ENCODE data around the gene NUCB2.

The NUCB2 gene

DNA sequence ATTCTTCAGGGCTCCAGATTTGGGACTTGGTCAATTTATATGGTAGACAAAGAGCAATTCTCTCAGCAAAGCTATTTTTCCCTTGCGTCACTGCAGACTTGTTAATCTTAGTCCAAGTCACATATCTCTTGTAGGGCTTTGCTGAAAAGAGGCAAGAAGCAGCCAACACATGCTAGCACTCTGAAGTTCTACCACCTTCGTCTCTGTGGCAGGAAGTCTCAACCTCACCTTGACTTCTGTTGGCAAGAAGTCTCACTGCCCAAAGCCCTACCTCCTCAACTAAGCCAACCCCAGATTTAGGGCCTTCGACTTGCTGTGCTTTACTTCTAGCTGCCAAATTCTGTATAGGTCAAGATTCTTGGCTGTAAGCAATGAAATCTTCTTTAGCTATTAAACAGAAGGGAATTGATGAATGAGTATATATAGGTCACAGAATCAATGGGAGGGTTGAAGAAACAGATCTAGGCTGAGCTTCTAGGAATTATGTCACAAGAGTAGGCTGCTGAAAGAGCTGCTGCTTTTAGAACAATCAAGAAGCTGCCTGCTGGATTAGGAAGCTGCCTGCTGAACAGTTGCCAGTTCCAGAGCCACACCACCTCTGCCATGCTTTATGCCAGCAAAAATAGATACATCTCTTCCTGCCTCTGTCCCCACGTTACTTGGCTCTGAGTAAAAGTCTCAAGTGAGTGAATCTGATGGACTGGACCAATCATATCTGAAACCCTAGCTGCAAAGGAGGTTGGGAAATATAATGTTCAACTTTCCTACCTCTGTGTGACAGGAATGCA lies 57.5 kb downstream of the NUCB2 start:
- no peak for DNase-seq (ENCODE audit: low spot score)

GRCh38 chr11:17343257-17343656 lies 66.7 kb downstream of the NUCB2 start:
- no peak for DNase-seq (ENCODE audit: low spot score)

- DNase-seq (ENCODE audit: low spot score): peak; percentile 87
Observed at GRCh38 chr11:17343907-17344306, 67.4 kb downstream of the NUCB2 start.

DNA sequence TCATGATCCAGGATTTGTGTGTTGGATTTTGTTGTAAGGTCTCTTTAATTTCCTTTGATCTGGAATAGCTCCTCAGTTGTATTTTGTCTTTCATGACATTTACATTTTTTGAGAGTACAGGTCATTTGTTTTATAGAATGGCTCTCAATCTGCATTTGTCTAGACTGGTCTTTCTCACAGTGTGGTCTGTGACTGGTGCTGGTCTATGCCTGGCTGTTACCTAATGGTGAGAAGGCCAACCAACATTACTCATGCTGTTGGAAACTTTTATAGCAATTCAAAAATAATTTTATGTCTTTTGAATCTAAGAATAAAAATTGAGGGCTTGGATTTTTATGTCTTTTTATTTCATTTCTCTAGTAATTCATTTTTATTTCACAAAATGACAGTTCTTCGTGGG lies 71.1 kb downstream of the NUCB2 start:
- DNase-seq (ENCODE audit: low spot score): no peak

DNA sequence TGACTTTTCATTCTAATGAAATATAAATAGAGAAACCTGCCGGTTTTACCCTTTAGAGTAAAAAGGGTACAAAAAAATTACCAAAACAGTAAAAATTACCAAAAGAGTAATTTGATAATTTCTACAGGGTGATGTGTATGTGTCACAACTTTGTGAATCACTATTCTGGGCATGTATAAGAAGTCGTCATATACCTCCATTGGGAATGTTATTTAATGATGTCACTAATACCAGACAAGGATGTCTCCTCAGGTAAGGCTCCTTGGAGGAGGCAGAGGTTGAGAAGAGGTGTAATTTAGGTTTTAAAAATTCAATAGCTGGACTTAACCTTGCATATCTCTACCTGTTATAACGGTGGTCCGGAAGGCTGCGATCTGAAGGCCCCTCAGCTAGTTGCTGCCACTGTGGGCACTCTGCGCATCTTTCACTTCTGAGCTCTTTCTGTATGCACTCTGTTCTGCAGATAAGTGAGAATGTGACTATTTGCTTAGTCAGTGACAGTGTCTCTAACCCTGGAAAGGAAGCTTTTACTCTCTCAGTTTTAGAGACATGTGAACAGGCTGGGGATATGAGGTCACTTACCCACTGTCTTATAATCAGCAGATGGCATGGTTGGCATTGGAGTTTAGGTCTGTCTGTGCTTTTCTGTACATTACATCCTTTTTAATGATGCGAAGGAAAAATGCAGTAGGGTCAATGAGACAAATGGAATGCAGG lies 74.1 kb downstream of the NUCB2 start:
- no peak for DNase-seq (ENCODE audit: low spot score)

DNA sequence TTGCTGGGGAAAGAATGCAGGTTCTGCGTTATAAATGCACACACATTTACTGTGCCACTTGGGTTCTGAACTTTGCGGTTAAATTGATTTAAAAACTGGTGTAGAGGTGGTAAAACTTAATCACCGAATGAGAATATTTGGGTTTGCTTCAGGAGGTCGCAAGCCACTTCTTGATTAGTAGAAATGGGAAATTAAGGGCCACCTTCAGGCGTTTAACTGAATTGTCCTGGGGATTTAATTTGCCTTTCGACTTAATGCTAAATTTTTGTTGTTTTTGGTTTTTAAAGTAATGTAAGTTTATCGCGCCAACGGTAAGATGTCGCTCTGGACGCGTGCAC lies 74.6 kb downstream of the NUCB2 start:
- DNase-seq (ENCODE audit: low spot score): no peak

DNA sequence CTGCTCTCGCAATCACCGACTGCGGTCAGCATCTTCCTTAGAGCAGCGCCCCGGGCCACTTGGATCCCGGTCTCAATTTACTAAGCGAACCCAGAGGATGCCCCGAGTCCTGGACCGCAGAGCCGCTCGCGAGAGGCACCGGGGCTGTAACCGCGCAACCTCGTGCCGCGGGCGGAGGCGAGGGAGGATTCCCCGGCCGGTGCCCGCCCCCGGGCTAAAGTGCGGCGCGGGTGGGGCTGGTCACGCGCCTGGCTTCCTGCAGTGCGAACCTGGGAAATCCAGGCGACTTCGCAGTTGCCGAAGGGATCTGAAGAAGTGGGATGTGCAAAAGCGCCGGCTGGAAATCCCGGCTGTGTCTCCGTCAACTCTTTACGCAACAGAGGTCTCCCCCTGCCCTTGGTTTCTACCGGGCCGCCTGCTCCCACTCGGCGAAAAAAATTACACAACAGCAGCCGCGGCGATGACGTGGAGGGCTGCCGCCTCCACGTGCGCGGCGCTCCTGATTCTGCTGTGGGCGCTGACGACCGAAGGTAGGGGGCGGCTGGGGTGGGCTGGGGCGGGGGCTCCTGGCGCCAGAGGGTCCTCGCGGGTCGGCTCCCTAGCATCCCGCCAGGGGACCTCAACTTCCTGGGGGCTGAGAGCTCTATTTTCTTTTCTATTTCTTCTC lies 75.1 kb downstream of the NUCB2 start, which contains the start of gene NCR3LG1:
TSS of gene NCR3LG1 (plus strand) at position 291 of the 667 bp plus-strand sequence. CDS start at position 461, 170 bp downstream.
- DNase-seq (ENCODE audit: low spot score): peak; percentile 62

DNA sequence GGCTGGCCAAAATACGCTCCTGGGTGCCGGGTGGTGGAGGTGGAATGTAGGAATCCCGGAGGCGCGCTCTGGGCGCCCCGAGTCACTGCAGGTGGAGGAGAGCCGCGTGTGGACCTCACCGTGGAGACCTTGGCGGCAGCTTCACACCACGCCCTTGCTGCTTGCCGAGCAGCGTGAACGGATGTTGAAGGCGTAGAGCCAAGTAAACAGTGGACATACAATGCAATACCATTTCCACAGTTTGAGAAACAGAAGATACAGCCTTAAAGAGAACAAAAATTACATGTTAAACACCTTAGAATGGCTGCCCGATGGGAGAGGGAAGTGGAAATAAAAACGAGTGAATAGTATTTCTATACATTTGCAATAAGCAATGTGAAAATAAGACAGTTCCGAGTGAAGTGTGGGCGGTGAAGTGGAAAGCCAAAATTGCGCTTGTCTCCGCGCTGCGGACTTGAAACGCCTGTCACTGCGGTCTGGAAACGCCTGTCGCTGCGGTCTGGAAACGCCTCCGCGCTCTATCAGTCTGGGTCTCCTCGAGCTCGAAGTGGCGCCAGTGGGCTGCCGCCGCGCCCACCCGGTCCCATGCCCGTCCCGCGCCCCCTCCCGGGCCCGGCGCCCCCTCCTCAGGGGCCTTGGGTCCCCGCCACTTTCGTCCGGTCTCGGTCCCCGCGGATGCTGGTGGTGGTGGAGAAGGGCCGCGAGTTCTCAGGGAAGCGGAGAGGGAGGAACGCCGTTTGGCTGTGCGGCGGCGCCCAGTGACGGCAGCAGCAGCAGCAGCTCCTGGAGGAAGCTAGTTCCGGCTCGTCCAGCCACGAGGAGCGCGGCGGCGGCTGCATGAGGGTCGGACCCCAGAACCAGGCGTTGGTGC lies 76.6 kb downstream of the NUCB2 start:
- peak; percentile 72 for DNase-seq (ENCODE audit: low spot score)

DNA sequence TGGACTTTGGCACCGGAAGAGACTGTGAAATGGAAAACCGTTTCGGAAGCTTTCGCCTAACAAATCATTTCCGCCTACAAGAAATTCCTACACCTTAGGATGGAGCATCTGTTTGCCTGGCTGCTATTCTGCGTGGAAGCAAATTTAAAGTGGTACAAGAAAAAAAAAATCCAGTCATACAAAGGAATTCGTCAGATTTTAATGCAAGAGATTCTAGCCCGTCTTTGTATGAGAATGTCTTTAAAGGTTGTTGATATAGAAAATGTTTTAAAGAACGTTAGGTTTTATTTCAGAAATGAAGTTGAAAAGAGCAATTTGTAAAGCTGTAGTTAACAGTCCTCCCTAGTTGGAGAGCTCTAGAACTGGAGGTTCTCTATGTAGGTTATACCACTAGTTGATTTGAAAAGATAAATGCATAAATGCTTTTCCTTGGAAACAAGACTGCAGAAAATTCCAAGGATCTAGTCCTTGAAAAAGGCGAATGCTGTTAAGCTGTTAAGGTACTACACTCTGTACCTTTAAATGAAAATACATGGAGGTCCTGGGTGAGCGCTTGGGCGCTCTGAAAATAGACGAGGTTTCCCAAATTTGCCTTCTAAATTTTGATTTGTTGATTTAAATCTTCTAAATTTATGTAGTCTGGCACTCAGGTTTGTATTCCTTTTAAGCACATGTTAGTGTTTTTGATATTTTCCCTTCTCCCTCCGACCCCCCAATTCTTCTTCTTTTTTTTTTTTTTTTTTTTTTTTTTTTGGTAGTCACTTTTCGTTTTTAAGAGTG lies 77.5 kb downstream of the NUCB2 start:
- no peak for DNase-seq (ENCODE audit: low spot score)

DNA sequence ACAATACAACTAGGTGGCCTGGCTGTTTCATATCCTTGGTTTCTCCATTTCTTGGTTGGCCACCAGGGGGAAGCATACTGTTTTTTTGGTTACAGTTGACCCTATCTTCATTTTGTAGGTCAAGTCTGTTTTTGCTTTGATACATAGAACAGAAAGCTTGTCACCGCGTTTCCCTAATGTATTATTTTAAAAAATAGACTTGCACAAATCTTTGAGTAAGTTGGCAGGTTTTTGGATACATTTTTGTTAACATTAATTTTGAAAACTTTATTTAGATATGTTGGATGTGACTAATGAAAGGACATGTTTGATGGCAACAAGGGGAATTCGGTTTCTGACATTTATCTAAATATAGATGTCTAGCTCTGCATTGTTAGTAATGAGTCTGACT lies 78.1 kb downstream of the NUCB2 start:
- peak; percentile 77 for DNase-seq (ENCODE audit: low spot score)

GRCh38 chr11:17366495-17366894 lies 90.0 kb downstream of the NUCB2 start:
- DNase-seq (ENCODE audit: low spot score): no peak

- DNase-seq (ENCODE audit: low spot score): no peak
Observed at GRCh38 chr11:17368551-17368950, 92.0 kb downstream of the NUCB2 start.

- no peak for DNase-seq (ENCODE audit: low spot score)
Observed at GRCh38 chr11:17369094-17369493, 92.6 kb downstream of the NUCB2 start.

- no peak for DNase-seq (ENCODE audit: low spot score)
Observed at GRCh38 chr11:17369684-17370243, 93.2 kb downstream of the NUCB2 start.

DNA sequence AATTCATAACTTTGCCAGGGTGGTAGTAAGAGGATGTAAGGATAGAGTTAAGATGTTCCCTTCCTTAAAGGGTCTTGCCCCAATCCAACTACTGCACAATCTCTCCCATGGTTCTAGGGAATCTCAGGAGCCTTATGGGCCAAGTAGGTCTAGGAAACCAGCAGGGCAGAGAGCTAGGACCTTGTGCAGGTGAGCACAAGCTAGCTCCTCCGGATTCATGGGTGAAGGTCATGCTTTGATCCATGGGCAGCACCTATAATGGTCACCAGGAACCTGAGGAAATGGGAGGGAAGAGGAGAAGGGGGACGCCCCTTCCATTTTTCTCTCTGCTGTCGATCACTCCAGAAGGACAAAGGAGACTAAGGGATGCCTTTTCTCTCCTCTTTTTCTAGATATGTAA lies 95.1 kb downstream of the NUCB2 start:
- DNase-seq (ENCODE audit: low spot score): no peak

- DNase-seq (ENCODE audit: low spot score): no peak
Observed at GRCh38 chr11:17375547-17375946, 99.0 kb downstream of the NUCB2 start.

GRCh38 chr11:17376493-17376892 lies 100.0 kb downstream of the NUCB2 start:
- no peak for DNase-seq (ENCODE audit: low spot score)

GRCh38 chr11:17378655-17379054 lies 102.1 kb downstream of the NUCB2 start:
- DNase-seq (ENCODE audit: low spot score): no peak

DNA sequence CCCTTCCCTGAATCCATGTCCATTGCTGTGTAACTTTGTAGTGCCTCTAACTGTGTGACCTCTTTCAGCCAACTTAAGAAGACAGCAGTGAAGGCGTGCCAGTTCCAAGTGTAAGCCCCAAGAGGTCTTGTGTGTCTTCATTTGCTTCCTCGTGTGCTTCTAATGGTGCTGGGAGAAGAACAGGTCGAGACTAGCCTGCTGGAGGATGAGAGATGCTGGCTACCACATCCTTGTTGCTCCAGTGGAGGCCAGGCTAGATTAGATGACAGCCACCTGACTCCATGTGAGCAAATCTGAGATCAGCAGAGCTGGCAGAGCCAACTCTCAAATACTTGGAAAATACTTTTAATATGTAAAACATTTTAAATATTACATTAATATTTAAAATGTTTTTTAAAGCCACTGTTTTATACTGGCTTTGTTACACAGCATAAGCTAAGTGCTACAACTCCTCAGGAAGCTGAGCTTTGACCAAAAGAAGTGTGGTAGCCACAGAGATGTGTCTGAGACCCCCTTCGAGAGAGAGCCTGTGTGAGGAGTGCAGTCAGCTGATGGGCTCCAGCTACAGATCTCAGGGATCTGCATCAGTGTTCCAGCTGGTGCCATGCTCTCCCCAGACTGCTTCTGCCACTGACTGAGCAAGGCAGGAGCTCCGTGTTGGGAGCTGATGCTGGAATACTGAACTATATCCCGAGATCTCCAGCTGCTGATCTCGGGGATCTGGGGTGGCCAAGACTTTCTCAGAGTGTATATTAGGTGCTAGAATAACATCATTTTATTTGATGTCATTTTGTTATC lies 103.0 kb downstream of the NUCB2 start:
- DNase-seq (ENCODE audit: low spot score): no peak

DNA sequence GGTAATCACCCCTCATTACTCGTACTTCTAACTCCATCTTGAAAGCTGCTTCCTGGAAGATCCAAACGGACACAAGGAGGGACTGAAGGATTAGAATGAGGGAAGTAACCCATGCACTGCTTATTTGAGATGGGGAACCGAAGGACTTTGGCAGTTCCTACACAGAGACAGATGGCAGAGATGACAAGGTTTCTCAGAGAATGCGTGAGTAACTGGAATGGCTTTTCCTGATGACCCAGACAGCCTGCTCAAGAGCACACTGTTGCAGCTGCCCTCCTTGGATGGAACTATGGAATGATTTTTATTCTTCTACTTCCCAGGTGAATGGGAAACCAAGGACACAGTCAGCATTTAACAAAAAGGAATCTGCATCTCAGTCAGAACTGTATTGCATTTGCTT lies 104.6 kb downstream of the NUCB2 start:
- peak; percentile 24 for DNase-seq (ENCODE audit: low spot score)

All from AG08395 (cell line).